Esophagus (tissue), 2 donors: ENCODE data around the gene CCSER1. TPM values are rescaled to one million over a fixed set of nuclear protein-coding genes. Genes with fewer than 3 reads are reported as not detected.

ENCODE experiments used
- H3K27ac ChIP-seq, 2 donors: one replicate each; pipeline ENCODE4 v1.5.1; 2013; ENCODE audit warnings: low read depth in 2 of 2, mild to moderate bottlenecking in 2 of 2, inconsistent platforms in 1 of 2, low read length in 1 of 2, moderate library complexity in 1 of 2
- H3K27me3 ChIP-seq, 2 donors: one replicate each; pipeline ENCODE4 v1.6.1; 2013; ENCODE audit warnings: low read length in 2 of 2, control low read depth in 1 of 2, mild to moderate bottlenecking in 1 of 2; ENCODE audit not compliant: insufficient read depth in 2 of 2, control insufficient read depth in 1 of 2
- H3K36me3 ChIP-seq, 2 donors: one replicate each; pipeline ENCODE4 v1.6.1; 2013; ENCODE audit warnings: low read length in 1 of 2; ENCODE audit not compliant: control insufficient read depth in 2 of 2, insufficient read depth in 2 of 2
- H3K4me1 ChIP-seq, 2 donors: one replicate each; pipeline ENCODE4 v1.6.1; 2013; ENCODE audit warnings: low read length in 1 of 2; ENCODE audit not compliant: control insufficient read depth in 2 of 2, insufficient read depth in 2 of 2
- H3K4me3 ChIP-seq, 2 donors: one replicate each; pipeline ENCODE4 v1.5.1; 2013; ENCODE audit warnings: low read length in 2 of 2, mild to moderate bottlenecking in 2 of 2, low read depth in 1 of 2, moderate library complexity in 1 of 2
- H3K9me3 ChIP-seq, 2 donors: one replicate each; pipeline ENCODE4 v1.6.1; 2013; ENCODE audit warnings: mild to moderate bottlenecking in 2 of 2, low read depth in 1 of 2, low read length in 1 of 2, moderate library complexity in 1 of 2; ENCODE audit not compliant: control insufficient read depth in 2 of 2, insufficient read depth in 1 of 2
- WGBS, 2 donors: extraction: QIAGEN DNeasy Blood & Tissue Kit; methylation state at CpG; one replicate each; pipeline ENCODE4 v1.1.7; 2013; 5-methylcytosine and 5-hydroxymethylcytosine counted together
- polyA plus RNA-seq, 2 donors: library from polyadenylated mRNA; stranded (reverse); fragments of 200-250 nt; gene quantifications; one replicate each; pipeline ENCODE4 v1.2.3, GENCODE V29; 2013
- donor health status: healthy with polysubstance abuse.
- donor health status: Bipolar disorder and iron deficiency.

The CCSER1 gene
- polyA plus RNA-seq, 2 donors: 0.35 to 0.87 TPM

- H3K27ac ChIP-seq: no peak overlapping the region
- no peaks in the 10 kb centered on the region for H3K4me1 ChIP-seq
- no peaks in the 10 kb centered on the region for H3K27me3 ChIP-seq
- 77 to 81% methylated on average over 3 of the region's 3 CpGs for WGBS, 2 donors
- H3K36me3 ChIP-seq: no peaks in the 10 kb centered on the region
- no peak overlapping the region for H3K4me3 ChIP-seq
- no peaks in the 10 kb centered on the region for H3K9me3 ChIP-seq
Measured at GRCh38 chr4:90103991-90104390, 23.2 kb upstream of the CCSER1 start.

DNA sequence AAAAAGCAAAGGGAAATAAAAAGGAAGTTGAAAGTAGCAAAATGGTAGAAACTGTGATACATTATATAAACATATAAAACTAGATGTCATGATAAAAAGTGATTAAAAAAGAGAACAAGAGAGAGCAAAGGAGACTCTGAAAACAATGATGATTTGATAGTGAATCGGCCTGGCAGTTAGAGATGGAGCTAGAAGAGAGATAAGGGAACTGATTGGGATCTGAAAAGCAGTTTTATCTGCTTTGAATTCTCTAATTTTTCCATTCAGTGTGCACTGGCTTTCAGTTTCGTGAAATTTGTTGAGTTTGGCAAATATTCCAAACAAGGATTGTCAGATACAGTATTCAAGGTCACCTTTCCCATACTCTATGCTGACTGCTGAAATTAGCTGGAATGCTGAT, 21.9 kb upstream of the CCSER1 start:
- H3K9me3 ChIP-seq: no peaks in the 10 kb centered on the region
- WGBS, 2 donors: 46 to 62% methylated on average over 2 of the region's 2 CpGs
- no peak overlapping the region for H3K27ac ChIP-seq
- no peaks in the 10 kb centered on the region for H3K4me1 ChIP-seq
- H3K27me3 ChIP-seq: no peaks in the 10 kb centered on the region
- H3K36me3 ChIP-seq: no peaks in the 10 kb centered on the region
- no peak overlapping the region for H3K4me3 ChIP-seq

- WGBS, 2 donors: 86 to 94% methylated on average over 2 of the region's 2 CpGs
- no peak overlapping the region for H3K27ac ChIP-seq
Measured at GRCh38 chr4:90112715-90113114, 14.5 kb upstream of the CCSER1 start.

GRCh38 chr4:90113881-90114457, 13.2 kb upstream of the CCSER1 start:
- H3K27me3 ChIP-seq: no peaks in the 10 kb centered on the region
- H3K27ac ChIP-seq: no peak overlapping the region
- no peaks in the 10 kb centered on the region for H3K36me3 ChIP-seq
- H3K9me3 ChIP-seq: no peaks in the 10 kb centered on the region
- no peaks in the 10 kb centered on the region for H3K4me1 ChIP-seq
- 49 to 65% methylated on average over 2 of the region's 2 CpGs for WGBS, 2 donors
- H3K4me3 ChIP-seq: no peak overlapping the region

More at GRCh38 chr4:90112715-90113114, 14.5 kb upstream of the CCSER1 start:
- no peak overlapping the region for H3K4me3 ChIP-seq
- no peaks in the 10 kb centered on the region for H3K4me1 ChIP-seq
- H3K36me3 ChIP-seq: no peaks in the 10 kb centered on the region
- no peaks in the 10 kb centered on the region for H3K27me3 ChIP-seq
- H3K9me3 ChIP-seq: no peaks in the 10 kb centered on the region

DNA sequence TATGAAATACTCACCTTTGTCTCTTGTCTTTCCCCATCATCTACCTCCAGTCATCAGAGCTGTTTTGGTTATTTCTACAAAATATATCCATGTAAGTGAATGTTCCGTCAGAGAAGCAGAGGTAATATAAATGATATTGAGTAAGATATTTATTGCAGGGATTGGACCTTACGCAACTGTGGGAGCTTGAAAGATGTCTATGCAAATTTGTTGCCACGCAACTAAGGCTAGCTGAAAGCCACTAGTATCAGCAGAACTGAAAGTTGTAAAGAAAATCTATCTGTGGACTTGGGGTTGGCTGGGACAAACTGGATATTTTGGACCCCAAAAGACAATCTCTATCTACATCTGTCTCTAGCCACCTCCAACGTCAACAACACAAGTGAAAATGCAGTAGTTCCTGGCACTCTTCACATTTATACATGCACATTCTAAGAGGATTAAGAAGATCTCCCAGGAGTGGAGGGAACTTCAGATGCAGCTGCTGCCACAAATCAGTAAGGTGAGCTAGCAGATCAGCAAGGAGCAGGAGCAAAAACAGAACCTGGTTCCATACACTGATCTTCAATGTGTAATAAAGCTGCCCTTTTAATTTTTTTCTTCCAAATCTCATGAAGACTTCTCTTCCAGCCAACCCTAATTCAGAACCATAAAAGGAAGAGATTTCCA, 8.5 kb upstream of the CCSER1 start:
- H3K27ac ChIP-seq: no peak overlapping the region
- WGBS, 2 donors: 45 to 59% methylated on average over 4 of the region's 4 CpGs
- no peaks in the 10 kb centered on the region for H3K9me3 ChIP-seq
- H3K4me3 ChIP-seq: no peak overlapping the region
- H3K36me3 ChIP-seq: no peaks in the 10 kb centered on the region
- no peaks in the 10 kb centered on the region for H3K27me3 ChIP-seq
- H3K4me1 ChIP-seq: no peaks in the 10 kb centered on the region

DNA sequence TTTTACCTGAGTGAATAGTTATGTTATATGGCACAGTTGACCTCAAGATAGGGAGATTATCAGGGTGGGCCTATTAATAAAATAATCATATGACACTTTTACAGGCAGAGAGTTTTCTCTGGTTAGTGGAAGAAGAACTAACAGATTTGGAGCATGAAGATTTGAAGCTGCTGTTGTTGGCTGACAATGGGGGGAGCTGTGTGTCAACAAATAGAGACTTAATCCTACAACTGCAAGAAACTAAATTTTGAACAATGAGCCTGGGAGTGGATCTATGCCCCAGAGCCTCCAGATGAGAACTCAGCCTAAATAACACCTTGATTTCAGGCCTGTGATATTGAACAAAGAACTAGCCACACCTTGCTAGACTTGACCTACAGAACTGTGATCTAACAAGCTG, 7.2 kb upstream of the CCSER1 start:
- no peak overlapping the region for H3K27ac ChIP-seq
- H3K27me3 ChIP-seq: no peaks in the 10 kb centered on the region

GRCh38 chr4:90120815-90121214, 6.4 kb upstream of the CCSER1 start:
- no peaks in the 10 kb centered on the region for H3K27me3 ChIP-seq
- no peaks in the 10 kb centered on the region for H3K36me3 ChIP-seq
- no peak overlapping the region for H3K4me3 ChIP-seq
- no peak overlapping the region for H3K27ac ChIP-seq
- no peaks in the 10 kb centered on the region for H3K4me1 ChIP-seq
- WGBS, 2 donors: 70 to 74% methylated on average over 1 of the region's 1 CpG
- H3K9me3 ChIP-seq: no peaks in the 10 kb centered on the region

More for the DNA sequence above, 7.2 kb upstream of the CCSER1 start:
- Histone ChIP-seq H3K4me1 (no peaks in the 10 kb centered on the region), H3K9me3 (no peaks in the 10 kb centered on the region), H3K36me3 (no peaks in the 10 kb centered on the region), H3K4me3 (no peak overlapping the region)

- Histone ChIP-seq H3K27ac (no peak overlapping the region), H3K9me3 (no peaks in the 10 kb centered on the region), H3K36me3 (no peaks in the 10 kb centered on the region), H3K4me1 (no peaks in the 10 kb centered on the region), H3K4me3 (no peak overlapping the region), H3K27me3 (no peaks in the 10 kb centered on the region)
- 62 to 72% methylated on average over 3 of the region's 3 CpGs for WGBS, 2 donors
Measured at GRCh38 chr4:90121676-90122354, 5.4 kb upstream of the CCSER1 start.

DNA sequence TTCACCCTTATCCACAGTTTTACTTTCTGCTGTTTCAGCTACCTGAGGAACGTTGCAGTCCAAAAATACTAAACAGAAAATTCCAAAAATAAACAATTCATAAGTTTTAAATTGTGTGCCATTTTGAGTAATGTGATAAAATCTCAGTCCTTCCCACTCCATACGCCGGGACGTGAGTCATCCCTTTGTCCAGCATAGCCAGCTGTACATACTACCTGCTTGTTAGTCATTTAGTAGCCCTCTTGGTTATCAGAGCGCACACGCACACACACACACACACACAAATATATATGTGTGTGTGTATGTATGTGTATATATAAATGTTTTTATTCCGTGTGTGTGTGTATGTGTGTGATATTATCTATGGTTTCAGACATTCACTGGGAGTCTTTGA, 4.8 kb upstream of the CCSER1 start:
- no peaks in the 10 kb centered on the region for H3K36me3 ChIP-seq
- no peaks in the 10 kb centered on the region for H3K27me3 ChIP-seq
- H3K9me3 ChIP-seq: peaks cover 0 to 1% of the 10 kb centered on the region in 2 donors
- H3K4me1 ChIP-seq: peaks cover 1 to 4% of the 10 kb centered on the region in 2 donors
- 70 to 77% methylated on average over 7 of the region's 7 CpGs for WGBS, 2 donors
- no peak overlapping the region for H3K27ac ChIP-seq
- no peak overlapping the region for H3K4me3 ChIP-seq

DNA sequence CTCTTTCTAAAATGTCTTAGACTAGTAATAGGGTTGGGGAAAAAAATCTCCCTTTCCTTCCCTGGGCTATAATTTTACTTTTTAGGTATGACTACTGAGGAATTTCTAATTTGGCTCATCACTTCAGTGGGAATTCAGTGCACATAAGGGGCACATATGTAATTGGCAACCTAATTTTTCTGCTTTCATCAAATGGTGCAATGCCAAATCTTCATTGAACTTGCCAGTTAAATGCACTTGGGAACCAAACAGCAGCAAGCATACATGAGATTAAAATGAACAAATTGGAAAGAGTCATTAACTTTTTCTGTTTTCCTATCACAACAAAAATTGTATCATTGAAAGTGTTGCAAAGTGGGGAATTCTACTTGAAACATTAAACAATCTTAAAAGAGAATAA, 2.9 kb upstream of the CCSER1 start:
- H3K4me1 ChIP-seq: peaks cover 3 to 7% of the 10 kb centered on the region in 2 donors
- H3K36me3 ChIP-seq: no peaks in the 10 kb centered on the region
- no peak overlapping the region for H3K27ac ChIP-seq
- H3K4me3 ChIP-seq: no peak overlapping the region
- H3K27me3 ChIP-seq: no peaks in the 10 kb centered on the region
- H3K9me3 ChIP-seq: peaks cover 0 to 2% of the 10 kb centered on the region in 2 donors
